Activated naive CD8-positive, alpha-beta T cell treated with anti-CD3 and anti-CD28 coated beads, Interleukin-2, amount 50 U/mL, for 24 hours (primary cell): ENCODE data around the gene COL8A2.

Experiments
- ATAC-seq: fragments of 150-1000 bp; cut with Tn5 transposase; one replicate; pipeline ENCODE4 v1.10.0; 2021
- DNase-seq: peaks from one replicate; pipeline ENCODE4 v3.0.0; 2021
- H3K27ac Mint-ChIP-seq: one replicate; pipeline ENCODE4 v1.8.0; 2021; ENCODE audit warnings: mild to moderate bottlenecking, mixed read lengths
- H3K27me3 Mint-ChIP-seq: one replicate; pipeline ENCODE4 v1.8.0; 2021; ENCODE audit warnings: mixed read lengths
- H3K36me3 Mint-ChIP-seq: one replicate; pipeline ENCODE4 v1.8.0; 2021; ENCODE audit warnings: low read depth, mixed read lengths
- H3K4me1 Mint-ChIP-seq: one replicate; pipeline ENCODE4 v1.8.0; 2021; ENCODE audit warnings: mixed read lengths
- H3K4me3 Mint-ChIP-seq: one replicate; pipeline ENCODE4 v1.8.0; 2021; ENCODE audit warnings: mild to moderate bottlenecking, moderate library complexity, mixed read lengths
- H3K9me3 Mint-ChIP-seq: one replicate; pipeline ENCODE4 v1.8.0; 2021; ENCODE audit warnings: mixed read lengths

COL8A2 gene

DNA sequence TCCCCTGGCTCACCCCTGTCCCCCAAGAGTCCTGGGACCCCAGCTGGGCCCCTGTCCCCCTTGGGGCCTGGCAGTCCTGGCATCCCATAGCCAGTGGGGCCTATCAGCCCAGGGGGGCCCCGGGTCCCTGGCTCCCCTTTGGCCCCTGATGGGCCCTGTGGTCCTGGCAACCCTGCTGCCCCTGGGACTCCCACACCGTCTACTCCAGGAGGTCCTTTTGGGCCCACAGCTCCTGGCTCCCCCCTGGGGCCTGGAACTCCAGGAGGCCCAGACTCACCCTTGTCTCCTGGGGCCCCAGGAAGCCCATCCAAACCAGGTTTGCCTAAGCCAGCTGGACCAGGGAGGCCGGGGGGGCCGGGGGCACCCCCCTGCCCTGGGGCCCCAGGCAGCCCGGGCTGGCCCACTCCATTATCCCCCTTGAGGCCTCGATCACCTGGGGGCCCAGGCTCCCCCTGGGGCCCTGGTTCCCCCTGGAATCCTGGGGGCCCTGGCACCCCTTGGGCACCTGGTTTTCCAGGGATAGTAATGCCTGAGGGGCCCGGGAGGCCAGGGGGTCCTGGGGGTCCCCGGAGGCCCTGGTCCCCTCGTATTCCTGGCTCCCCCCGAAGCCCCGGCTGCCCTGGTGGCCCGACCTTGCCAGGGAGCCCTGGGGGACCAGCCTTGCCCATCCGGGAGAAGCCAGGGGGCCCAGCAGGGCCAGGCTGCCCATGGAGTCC, 26.2 kb downstream of the COL8A2 start:
- H3K36me3 Mint-ChIP-seq: no peaks in the 10 kb centered on the region
- ATAC-seq (no peak), DNase-seq (no peak)
- no peaks in the 10 kb centered on the region for H3K9me3 Mint-ChIP-seq
- H3K27me3 Mint-ChIP-seq: no peaks in the 10 kb centered on the region
- H3K4me1 Mint-ChIP-seq: no peaks in the 10 kb centered on the region
- no peak overlapping the region for H3K27ac Mint-ChIP-seq
- H3K4me3 Mint-ChIP-seq: no peak overlapping the region

DNA sequence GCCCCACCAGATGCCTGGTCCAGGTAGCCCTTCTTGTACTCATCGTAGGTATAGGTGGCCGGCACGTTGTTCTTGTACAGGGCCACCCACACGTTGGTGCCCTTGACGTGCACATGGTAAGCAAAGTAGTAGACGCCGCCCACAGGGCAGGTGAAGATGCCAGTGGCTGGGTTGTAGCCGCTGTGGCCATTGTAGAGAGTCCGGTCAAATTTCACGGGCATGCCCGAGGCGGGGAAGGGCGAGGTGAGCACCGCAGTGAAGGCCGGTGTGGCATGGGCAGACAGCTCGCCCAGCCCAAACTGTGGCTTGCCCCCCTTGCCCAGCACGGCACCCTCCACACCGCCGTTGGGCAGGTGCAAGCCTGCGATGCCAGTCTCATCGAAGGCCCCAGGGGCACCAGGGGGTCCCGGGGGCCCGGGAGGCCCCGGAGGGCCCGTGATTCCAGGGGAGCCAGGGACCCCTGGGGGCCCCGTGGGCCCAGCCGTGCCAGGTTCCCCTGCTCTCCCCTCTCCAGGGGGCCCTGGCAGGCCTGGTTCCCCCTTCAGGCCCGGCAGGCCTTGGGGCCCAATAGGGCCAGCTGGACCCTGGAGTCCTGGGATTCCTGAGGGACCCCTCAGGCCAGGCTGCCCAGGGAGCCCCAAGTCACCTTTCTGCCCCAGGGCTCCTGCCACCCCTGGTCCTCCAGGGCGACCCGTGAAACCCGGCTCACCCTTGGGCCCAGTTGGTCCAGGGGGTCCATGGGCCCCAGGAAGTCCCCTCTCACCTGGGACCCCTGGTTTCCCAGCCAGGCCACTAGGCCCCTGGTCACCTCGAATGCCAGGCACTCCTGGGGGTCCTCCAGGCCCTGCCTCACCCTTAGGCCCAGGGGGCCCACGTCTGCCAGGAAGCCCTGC, 27.1 kb downstream of the COL8A2 start:
- Mint-ChIP-seq H3K9me3 (no peaks in the 10 kb centered on the region), H3K4me3 (no peak overlapping the region), H3K27me3 (no peaks in the 10 kb centered on the region), H3K4me1 (no peaks in the 10 kb centered on the region), H3K36me3 (peaks cover 4% of the 10 kb centered on the region), H3K27ac (no peak overlapping the region)
- DNase-seq: no peak
- no peak for ATAC-seq

DNA sequence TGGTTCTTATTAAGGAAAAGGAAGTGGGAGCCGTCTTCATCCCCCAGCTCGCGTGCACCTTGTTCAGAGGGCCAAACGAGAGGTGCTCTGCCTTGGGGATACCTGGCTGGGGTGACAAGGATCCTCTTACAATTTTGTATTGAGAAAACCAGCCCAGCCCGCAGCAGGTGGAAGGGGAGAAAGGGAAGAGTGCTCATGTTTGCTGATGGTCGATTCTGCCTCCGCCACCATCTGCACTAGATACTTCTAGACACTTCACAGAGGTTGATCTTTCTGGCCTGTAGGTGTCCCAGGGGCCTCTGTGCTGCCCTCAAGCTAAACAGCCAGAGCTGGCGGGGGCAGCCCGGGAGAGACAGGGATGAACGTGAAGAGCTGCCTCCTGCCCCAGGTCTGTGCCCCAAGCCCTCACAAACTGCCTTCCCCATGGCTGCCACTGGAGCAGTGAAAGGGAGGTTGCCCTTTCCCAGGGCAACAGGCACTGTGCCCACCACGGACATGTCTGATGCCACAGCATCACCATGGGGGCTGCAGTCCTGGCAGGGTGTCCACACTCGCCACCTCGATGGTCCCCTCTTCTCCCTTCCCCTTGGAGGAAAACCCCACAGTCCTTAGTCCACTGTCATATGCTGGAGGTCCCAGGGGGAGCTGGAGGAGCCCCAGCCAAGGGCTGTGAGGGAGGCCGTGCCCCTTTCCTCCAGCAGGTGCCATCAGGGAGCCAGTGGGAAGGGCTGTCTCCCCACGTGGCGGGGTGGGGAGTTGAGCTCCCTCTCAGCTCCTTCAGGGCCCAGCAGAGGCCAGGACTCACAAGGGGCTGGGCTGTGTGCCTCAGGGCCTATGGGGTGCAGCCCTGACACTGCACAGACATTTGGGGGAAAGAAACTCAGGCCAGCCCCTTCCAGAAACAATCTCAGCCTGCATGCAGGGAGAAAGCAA, 28.3 kb downstream of the COL8A2 start:
- H3K4me1 Mint-ChIP-seq: no peaks in the 10 kb centered on the region
- H3K4me3 Mint-ChIP-seq: no peak overlapping the region
- no peaks in the 10 kb centered on the region for H3K9me3 Mint-ChIP-seq
- ATAC-seq (no peak), DNase-seq (no peak)
- no peak overlapping the region for H3K27ac Mint-ChIP-seq
- H3K27me3 Mint-ChIP-seq: no peaks in the 10 kb centered on the region
- H3K36me3 Mint-ChIP-seq: peaks cover 11% of the 10 kb centered on the region

DNA sequence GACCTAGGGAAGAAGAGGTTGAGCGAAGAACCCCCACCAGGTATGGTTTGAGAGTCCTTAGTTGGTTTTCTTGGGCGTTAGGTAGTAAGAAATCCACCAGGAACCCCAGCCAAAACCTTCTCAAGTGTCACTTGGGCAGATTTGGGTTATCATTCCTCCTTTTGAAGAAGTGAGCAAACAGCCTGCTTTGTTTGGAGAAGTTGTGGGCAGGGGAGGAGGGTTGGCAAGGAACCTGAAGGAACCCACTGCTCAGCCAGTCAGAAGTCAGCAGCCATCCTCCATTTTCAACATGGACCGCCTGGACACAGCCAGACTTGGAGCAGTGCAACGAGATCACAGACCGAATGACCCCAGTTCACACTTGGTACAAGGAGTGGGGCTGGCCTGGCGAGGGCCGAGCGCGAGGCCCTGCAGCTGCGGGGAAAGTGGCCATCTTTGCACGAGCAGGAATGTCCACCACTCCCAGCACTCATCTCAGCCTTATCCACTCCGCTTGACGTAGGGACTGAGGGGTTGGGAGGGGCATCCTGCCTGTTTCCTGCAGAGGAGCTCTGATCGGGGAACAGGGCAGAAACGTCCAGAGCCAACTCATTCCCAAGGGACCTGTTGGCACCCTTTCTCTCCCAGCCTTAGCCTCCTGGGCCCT, 29.1 kb downstream of the COL8A2 start:
- Mint-ChIP-seq H3K4me3 (no peak overlapping the region), H3K27me3 (no peaks in the 10 kb centered on the region), H3K27ac (no peak overlapping the region), H3K4me1 (peaks cover 4% of the 10 kb centered on the region), H3K9me3 (no peaks in the 10 kb centered on the region), H3K36me3 (peaks cover 12% of the 10 kb centered on the region)
- DNase-seq (no peak), ATAC-seq (no peak)

DNA sequence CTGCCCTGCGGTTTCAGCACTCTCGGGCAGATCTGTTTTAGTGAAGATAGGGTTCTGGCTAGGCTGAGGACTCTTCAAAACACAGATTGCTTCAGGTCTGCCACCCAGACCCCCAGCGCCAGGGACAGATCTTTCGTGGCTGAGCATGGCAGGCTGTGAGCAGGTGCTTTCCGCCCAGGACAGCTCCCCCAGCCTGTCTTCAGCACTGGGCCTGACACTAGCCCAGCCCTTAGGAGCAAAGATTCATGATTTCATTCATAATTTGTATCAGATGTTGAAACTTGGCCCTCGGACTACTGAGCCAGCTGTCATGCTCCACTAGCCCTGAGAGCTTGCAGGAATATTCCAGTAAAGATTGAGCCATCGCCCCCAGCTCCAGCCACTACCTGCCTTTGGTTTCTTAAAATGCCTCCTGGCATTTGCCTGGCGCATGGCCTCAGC, 30.4 kb downstream of the COL8A2 start:
- Mint-ChIP-seq H3K4me1 (peaks cover 12% of the 10 kb centered on the region), H3K27me3 (no peaks in the 10 kb centered on the region), H3K27ac (no peak overlapping the region), H3K4me3 (no peak overlapping the region), H3K9me3 (no peaks in the 10 kb centered on the region), H3K36me3 (peaks cover 17% of the 10 kb centered on the region)
- DNase-seq (no peak), ATAC-seq (no peak)

DNA sequence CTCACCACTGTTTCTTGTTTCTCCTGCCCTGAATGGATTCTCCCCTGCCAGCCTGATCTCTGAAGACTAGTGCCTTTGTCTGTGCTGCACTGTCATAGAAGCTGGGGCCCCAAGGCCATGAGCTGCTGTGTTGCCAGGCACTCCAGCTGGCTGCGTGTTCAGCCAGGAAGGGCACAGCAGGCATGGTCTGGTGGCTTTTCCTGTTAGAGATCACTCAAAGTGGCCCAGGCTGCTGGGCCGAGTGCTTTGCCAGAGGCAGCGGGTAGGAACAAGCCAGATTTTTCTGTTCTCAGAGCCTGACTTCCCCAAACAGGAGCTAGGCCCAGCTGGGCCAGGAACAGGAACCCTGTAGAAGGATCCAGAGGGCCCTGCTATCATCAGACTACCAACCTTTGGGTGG, 31.1 kb downstream of the COL8A2 start:
- no peak for ATAC-seq
- H3K4me3 Mint-ChIP-seq: no peak overlapping the region
- H3K27ac Mint-ChIP-seq: no peak overlapping the region
- H3K27me3 Mint-ChIP-seq: no peaks in the 10 kb centered on the region
- peaks cover 17% of the 10 kb centered on the region for H3K4me1 Mint-ChIP-seq
- no peak for DNase-seq
- H3K36me3 Mint-ChIP-seq: peaks cover 22% of the 10 kb centered on the region
- H3K9me3 Mint-ChIP-seq: no peaks in the 10 kb centered on the region

DNA sequence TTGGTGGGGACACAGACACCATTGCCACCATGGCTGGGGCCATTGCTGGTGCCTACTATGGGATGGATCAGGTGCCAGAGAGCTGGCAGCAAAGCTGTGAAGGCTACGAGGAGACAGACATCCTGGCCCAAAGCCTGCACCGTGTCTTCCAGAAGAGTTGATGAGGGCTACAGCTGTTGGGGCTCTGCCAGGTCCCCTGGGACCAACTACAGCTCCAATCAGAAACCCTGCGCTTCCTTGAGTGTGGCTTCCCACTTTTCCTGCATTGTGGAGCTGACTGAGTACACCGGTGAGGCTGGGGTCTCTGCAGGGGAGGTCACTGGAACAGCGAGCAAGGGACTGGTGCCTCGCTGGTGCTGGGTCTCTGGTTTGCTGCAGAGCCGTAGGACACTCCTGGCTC, 31.8 kb downstream of the COL8A2 start:
- Mint-ChIP-seq H3K9me3 (no peaks in the 10 kb centered on the region), H3K36me3 (peaks cover 22% of the 10 kb centered on the region), H3K27me3 (no peaks in the 10 kb centered on the region), H3K27ac (no peak overlapping the region), H3K4me1 (peaks cover 17% of the 10 kb centered on the region), H3K4me3 (no peak overlapping the region)
- DNase-seq: no peak
- no peak for ATAC-seq

DNA sequence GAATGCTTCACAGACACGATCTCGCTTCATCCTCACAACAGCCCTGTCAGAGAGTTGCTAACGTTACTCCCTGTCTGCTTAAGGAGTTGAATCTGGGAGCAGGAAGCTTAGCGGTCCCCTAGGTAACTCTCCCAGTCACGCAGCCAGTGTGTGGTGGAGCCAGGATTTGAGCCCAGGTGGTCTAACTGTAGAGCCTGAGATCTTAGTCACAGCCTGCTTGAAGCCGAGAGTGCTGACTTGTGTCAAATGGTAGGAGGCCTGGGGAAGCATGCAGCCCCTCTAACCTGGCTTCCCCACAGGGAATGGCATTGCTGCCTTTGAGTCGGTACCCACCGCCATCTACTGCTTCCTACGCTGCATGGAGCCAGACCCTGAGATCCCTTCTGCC, 32.2 kb downstream of the COL8A2 start:
- H3K9me3 Mint-ChIP-seq: no peaks in the 10 kb centered on the region
- H3K4me3 Mint-ChIP-seq: no peak overlapping the region
- peaks cover 18% of the 10 kb centered on the region for H3K4me1 Mint-ChIP-seq
- DNase-seq (no peak), ATAC-seq (no peak)
- H3K36me3 Mint-ChIP-seq: peaks cover 22% of the 10 kb centered on the region
- no peak overlapping the region for H3K27ac Mint-ChIP-seq
- H3K27me3 Mint-ChIP-seq: no peaks in the 10 kb centered on the region

DNA sequence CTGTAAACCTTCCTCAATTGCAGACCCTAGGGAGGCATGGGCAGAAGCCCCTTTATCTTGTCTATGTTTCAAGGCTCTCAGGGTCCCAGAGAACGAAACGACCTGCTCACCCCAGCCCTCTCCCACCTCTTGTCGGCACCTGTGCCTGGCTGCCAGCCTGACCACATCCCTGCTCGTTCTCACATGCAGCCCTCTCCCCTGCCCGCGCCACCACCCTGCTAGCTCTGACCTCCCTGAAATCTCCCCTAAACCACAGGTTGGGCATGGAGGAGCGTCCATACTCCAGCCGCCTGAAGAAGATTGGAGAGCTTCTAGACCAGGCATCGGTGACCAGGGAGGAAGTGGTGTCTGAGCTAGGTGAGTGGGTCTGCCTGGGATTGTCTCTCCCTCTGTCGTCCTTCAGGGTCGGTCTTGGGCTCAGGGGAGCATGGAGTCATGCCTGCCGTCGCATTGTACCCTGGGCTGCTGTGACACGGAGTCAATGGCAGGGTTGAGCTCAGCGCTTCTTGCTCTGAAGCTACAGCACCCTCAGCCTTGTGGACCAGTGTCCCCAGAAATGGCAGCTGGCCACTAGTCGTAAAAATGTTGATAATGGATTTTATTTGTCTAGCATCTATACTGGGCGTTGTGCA, 32.7 kb downstream of the COL8A2 start:
- Mint-ChIP-seq H3K9me3 (no peaks in the 10 kb centered on the region), H3K27ac (no peak overlapping the region), H3K4me3 (no peak overlapping the region), H3K4me1 (peaks cover 18% of the 10 kb centered on the region), H3K27me3 (no peaks in the 10 kb centered on the region), H3K36me3 (peaks cover 22% of the 10 kb centered on the region)
- DNase-seq (no peak), ATAC-seq (no peak)

DNA sequence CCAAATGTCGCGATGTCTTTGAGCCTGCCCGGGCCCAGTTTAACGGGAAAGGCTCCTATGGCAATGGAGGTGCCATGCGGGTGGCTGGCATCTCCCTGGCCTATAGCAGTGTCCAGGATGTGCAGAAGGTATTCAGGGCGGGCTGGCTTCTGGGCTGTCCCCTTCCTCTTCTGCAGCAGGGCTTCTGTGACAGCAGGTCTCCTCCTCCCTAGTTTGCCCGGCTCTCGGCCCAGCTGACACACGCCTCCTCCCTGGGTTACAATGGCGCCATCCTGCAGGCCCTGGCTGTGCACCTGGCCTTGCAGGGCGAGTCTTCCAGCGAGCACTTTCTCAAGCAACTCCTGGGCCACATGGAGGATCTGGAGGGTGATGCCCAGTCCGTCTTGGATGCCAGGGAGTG, 33.3 kb downstream of the COL8A2 start:
- H3K27ac Mint-ChIP-seq: no peak overlapping the region
- H3K4me3 Mint-ChIP-seq: peak overlapping the region; percentile 24
- ATAC-seq: no peak
- no peak for DNase-seq
- peaks cover 18% of the 10 kb centered on the region for H3K4me1 Mint-ChIP-seq
- no peaks in the 10 kb centered on the region for H3K9me3 Mint-ChIP-seq
- peaks cover 22% of the 10 kb centered on the region for H3K36me3 Mint-ChIP-seq
- H3K27me3 Mint-ChIP-seq: no peaks in the 10 kb centered on the region

DNA sequence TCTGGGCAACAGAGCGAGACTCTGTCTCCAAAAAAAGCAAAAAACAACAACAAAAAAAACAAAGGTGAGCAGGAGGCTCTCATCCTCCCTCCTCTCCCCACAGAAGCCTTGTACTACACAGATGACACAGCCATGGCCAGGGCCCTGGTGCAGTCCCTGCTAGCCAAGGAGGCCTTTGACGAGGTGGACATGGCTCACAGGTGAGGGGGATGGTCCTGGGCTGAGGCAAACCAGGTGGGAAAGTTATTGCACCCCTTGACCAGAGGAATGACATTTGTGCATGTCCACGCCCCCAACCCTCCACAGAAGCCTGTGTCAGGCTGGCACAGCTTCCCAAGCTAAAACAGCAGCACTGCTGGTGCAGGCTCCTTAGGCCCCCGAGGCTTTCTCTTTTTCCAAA, 33.9 kb downstream of the COL8A2 start:
- Mint-ChIP-seq H3K36me3 (peaks cover 22% of the 10 kb centered on the region), H3K27ac (no peak overlapping the region)
- ATAC-seq: no peak

DNA sequence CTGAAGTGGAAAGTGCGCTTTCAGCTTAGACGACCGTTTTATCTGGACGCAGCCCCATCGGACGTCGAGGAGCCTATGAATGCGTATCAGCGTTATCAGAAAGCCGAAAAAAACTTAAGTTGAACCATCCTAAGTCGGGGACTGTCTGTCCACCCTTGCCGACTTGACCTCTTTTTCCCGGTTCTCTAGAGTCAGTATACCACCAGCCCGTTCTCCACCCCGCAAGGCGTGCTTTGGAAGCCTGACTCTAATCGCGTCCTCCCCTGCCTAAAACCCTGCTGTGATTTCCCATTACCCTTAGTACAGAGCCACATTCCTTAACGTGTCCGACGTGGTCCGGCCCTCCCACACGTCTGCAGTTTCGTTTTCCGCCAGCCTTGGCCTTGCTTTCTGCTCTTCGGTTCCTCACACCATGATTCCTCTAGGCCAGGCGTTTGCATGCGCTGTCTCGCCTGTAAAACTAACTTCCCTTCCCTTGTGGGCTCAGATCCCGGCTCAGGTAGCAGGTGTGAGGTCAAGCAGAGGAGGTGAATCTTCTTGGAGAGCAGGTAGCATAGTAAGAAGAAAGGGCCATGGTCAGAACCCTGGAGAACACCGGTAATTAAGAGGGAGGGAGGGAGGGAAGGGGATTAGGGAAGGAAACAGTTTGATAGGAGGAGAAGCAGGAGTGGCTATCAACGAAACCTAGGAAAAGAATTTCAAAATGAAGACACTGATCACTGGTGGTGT, 35.5 kb downstream of the COL8A2 start:
- ATAC-seq (no peak), DNase-seq (peak; percentile 34)
- H3K9me3 Mint-ChIP-seq: no peaks in the 10 kb centered on the region
- H3K27me3 Mint-ChIP-seq: peaks cover 11% of the 10 kb centered on the region
- H3K4me1 Mint-ChIP-seq: peaks cover 18% of the 10 kb centered on the region
- H3K4me3 Mint-ChIP-seq: peak overlapping the region; percentile 95
- H3K27ac Mint-ChIP-seq: peak overlapping the region; percentile 89
- H3K36me3 Mint-ChIP-seq: peaks cover 22% of the 10 kb centered on the region

More for the DNA sequence above, 33.9 kb downstream of the COL8A2 start:
- peaks cover 18% of the 10 kb centered on the region for H3K4me1 Mint-ChIP-seq
- H3K9me3 Mint-ChIP-seq: no peaks in the 10 kb centered on the region
- no peak for DNase-seq
- peaks cover 4% of the 10 kb centered on the region for H3K27me3 Mint-ChIP-seq
- H3K4me3 Mint-ChIP-seq: peak overlapping the region; percentile 24
